Activated T-cell treated with anti-CD3 and anti-CD28 coated beads, Interleukin-2, amount 50 U/mL, for 4 hours (primary cell): Measurements from ENCODE around the gene PPFIBP1. TPM values are rescaled to one million over a fixed set of nuclear protein-coding genes. Genes with fewer than 3 reads are reported as not detected.
"Not testable (repeated sequence)": the region's sequence is repeated elsewhere in the genome, so short reads cannot be mapped to it uniquely, and the experiment has no call there.

Experiments used
- ATAC-seq, 2 donors: fragments of 200-7000 bp; cut with Tn5 transposase; one replicate each; pipeline ENCODE4 v1.10.0; 2021
- DNase-seq: peaks from one replicate; pipeline ENCODE4 v3.0.0-alpha.2; 2020
- H3K27me3 Mint-ChIP-seq: one replicate; pipeline ENCODE4 v1.8.0; 2021; ENCODE audit warnings: low read depth, mixed read lengths
- H3K36me3 Mint-ChIP-seq: one replicate; pipeline ENCODE4 v1.8.0; 2022; ENCODE audit warnings: mixed read lengths; ENCODE audit not compliant: insufficient read depth
- H3K4me1 Mint-ChIP-seq: one replicate; pipeline ENCODE4 v1.8.0; 2021; ENCODE audit warnings: low read depth, mixed read lengths
- H3K4me3 Mint-ChIP-seq: one replicate; pipeline ENCODE4 v1.8.0; 2021; ENCODE audit warnings: mild to moderate bottlenecking, moderate library complexity, mixed read lengths
- H3K9me3 Mint-ChIP-seq: one replicate; pipeline ENCODE4 v1.8.0; 2021; ENCODE audit warnings: mixed read lengths
- total RNA-seq, 3 donors: library from RNA; stranded (reverse); gene quantifications; one replicate each; pipeline ENCODE4 v1.2.1, GENCODE V29; 2021

The PPFIBP1 gene
- total RNA-seq, 3 donors from 2014 or later = 7.4 to 11.6 (median 10.9) TPM

- no peak for DNase-seq
- peaks cover 5% of the 10 kb centered on the region for H3K36me3 Mint-ChIP-seq
- no peak overlapping the region for H3K4me3 Mint-ChIP-seq
- H3K27me3 Mint-ChIP-seq = peaks cover 7% of the 10 kb centered on the region
- peaks cover 4% of the 10 kb centered on the region for H3K9me3 Mint-ChIP-seq
- no peak for ATAC-seq
- H3K4me1 Mint-ChIP-seq = peaks cover 5% of the 10 kb centered on the region
Observed at GRCh38 chr12:27542628-27543027, 18.6 kb downstream of the PPFIBP1 start.

GRCh38 chr12:27544858-27545257 lies 20.9 kb downstream of the PPFIBP1 start:
- DNase-seq, H3K9me3 Mint-ChIP-seq, H3K4me1 Mint-ChIP-seq, H3K4me3 Mint-ChIP-seq, H3K27me3 Mint-ChIP-seq, ATAC-seq, H3K36me3 Mint-ChIP-seq: not testable (repeated sequence)

GRCh38 chr12:27545665-27546064 lies 21.7 kb downstream of the PPFIBP1 start:
- ATAC-seq (no peak), DNase-seq (no peak)
- H3K4me3 Mint-ChIP-seq = no peak overlapping the region
- peaks cover 5% of the 10 kb centered on the region for H3K36me3 Mint-ChIP-seq
- H3K4me1 Mint-ChIP-seq = no peaks in the 10 kb centered on the region
- peaks cover 9% of the 10 kb centered on the region for H3K27me3 Mint-ChIP-seq
- peaks cover 4% of the 10 kb centered on the region for H3K9me3 Mint-ChIP-seq

- peaks cover 5% of the 10 kb centered on the region for H3K36me3 Mint-ChIP-seq
- H3K4me1 Mint-ChIP-seq = no peaks in the 10 kb centered on the region
- H3K27me3 Mint-ChIP-seq = peaks cover 9% of the 10 kb centered on the region
- no peak for DNase-seq
- H3K4me3 Mint-ChIP-seq = no peak overlapping the region
- ATAC-seq = no peak
- peaks cover 4% of the 10 kb centered on the region for H3K9me3 Mint-ChIP-seq
Observed at GRCh38 chr12:27547592-27547991, 23.6 kb downstream of the PPFIBP1 start.

- peaks cover 4% of the 10 kb centered on the region for H3K9me3 Mint-ChIP-seq
- no peak overlapping the region for H3K4me3 Mint-ChIP-seq
- DNase-seq (no peak), ATAC-seq (no peak)
- H3K27me3 Mint-ChIP-seq = peaks cover 9% of the 10 kb centered on the region
- peaks cover 5% of the 10 kb centered on the region for H3K36me3 Mint-ChIP-seq
- H3K4me1 Mint-ChIP-seq = peaks cover 2% of the 10 kb centered on the region
Observed at GRCh38 chr12:27548301-27549199, 24.5 kb downstream of the PPFIBP1 start.

GRCh38 chr12:27549236-27549800 lies 25.3 kb downstream of the PPFIBP1 start:
- Mint-ChIP-seq H3K27me3 (peaks cover 6% of the 10 kb centered on the region), H3K9me3 (peaks cover 3% of the 10 kb centered on the region), H3K36me3 (peaks cover 3% of the 10 kb centered on the region), H3K4me1 (peaks cover 2% of the 10 kb centered on the region), H3K4me3 (no peak overlapping the region)
- ATAC-seq (no peak), DNase-seq (no peak)

GRCh38 chr12:27549801-27550652 lies 26.0 kb downstream of the PPFIBP1 start:
- peaks cover 2% of the 10 kb centered on the region for H3K4me1 Mint-ChIP-seq
- DNase-seq (no peak), ATAC-seq (no peak)
- H3K36me3 Mint-ChIP-seq = no peaks in the 10 kb centered on the region
- H3K4me3 Mint-ChIP-seq = no peak overlapping the region
- peaks cover 3% of the 10 kb centered on the region for H3K27me3 Mint-ChIP-seq
- H3K9me3 Mint-ChIP-seq = no peaks in the 10 kb centered on the region

GRCh38 chr12:27550653-27550975 lies 26.6 kb downstream of the PPFIBP1 start:
- peaks cover 5% of the 10 kb centered on the region for H3K4me1 Mint-ChIP-seq
- no peak for DNase-seq
- H3K4me3 Mint-ChIP-seq = no peak overlapping the region
- H3K36me3 Mint-ChIP-seq = no peaks in the 10 kb centered on the region
- peaks cover 4% of the 10 kb centered on the region for H3K27me3 Mint-ChIP-seq
- no peaks in the 10 kb centered on the region for H3K9me3 Mint-ChIP-seq
- no peak for ATAC-seq

GRCh38 chr12:27551172-27551840 lies 27.3 kb downstream of the PPFIBP1 start:
- Mint-ChIP-seq H3K4me3 (no peak overlapping the region), H3K36me3 (no peaks in the 10 kb centered on the region), H3K4me1 (peaks cover 11% of the 10 kb centered on the region), H3K27me3 (peaks cover 4% of the 10 kb centered on the region), H3K9me3 (no peaks in the 10 kb centered on the region)
- DNase-seq (no peak), ATAC-seq (no peak)

GRCh38 chr12:27552235-27552634 lies 28.2 kb downstream of the PPFIBP1 start:
- Mint-ChIP-seq H3K9me3 (no peaks in the 10 kb centered on the region), H3K4me3 (no peak overlapping the region)

GRCh38 chr12:27552886-27553560 lies 29.0 kb downstream of the PPFIBP1 start:
- Mint-ChIP-seq H3K36me3 (no peaks in the 10 kb centered on the region), H3K4me3 (no peak overlapping the region), H3K4me1 (peaks cover 12% of the 10 kb centered on the region), H3K27me3 (peaks cover 4% of the 10 kb centered on the region), H3K9me3 (no peaks in the 10 kb centered on the region)
- no peak for ATAC-seq
- DNase-seq = no peak

More at GRCh38 chr12:27552235-27552634, 28.2 kb downstream of the PPFIBP1 start:
- H3K27me3 Mint-ChIP-seq = peaks cover 4% of the 10 kb centered on the region
- H3K4me1 Mint-ChIP-seq = peaks cover 12% of the 10 kb centered on the region
- ATAC-seq = no peak
- no peaks in the 10 kb centered on the region for H3K36me3 Mint-ChIP-seq
- DNase-seq = no peak

GRCh38 chr12:27553941-27554340 lies 29.9 kb downstream of the PPFIBP1 start:
- no peak for ATAC-seq
- Mint-ChIP-seq H3K27me3 (peaks cover 1% of the 10 kb centered on the region), H3K4me1 (peaks cover 12% of the 10 kb centered on the region), H3K9me3 (no peaks in the 10 kb centered on the region), H3K4me3 (no peak overlapping the region), H3K36me3 (no peaks in the 10 kb centered on the region)
- no peak for DNase-seq

- no peaks in the 10 kb centered on the region for H3K9me3 Mint-ChIP-seq
- no peak overlapping the region for H3K4me3 Mint-ChIP-seq
- H3K27me3 Mint-ChIP-seq = peaks cover 1% of the 10 kb centered on the region
- no peak for DNase-seq
- peaks cover 12% of the 10 kb centered on the region for H3K4me1 Mint-ChIP-seq
- ATAC-seq = no peak
- no peaks in the 10 kb centered on the region for H3K36me3 Mint-ChIP-seq
Observed at GRCh38 chr12:27554421-27555186, 30.6 kb downstream of the PPFIBP1 start.
